IMR-90 (cell line): Measurements from ENCODE around the gene GDF10.

Source experiments
- CTCF ChIP-seq: conservative IDR thresholded peaks from 2 replicates; pipeline ENCODE4 v1.5.1; 2012; ENCODE audit warnings: mild to moderate bottlenecking, low read depth, low read length, improper control_type of control experiment
- MAFK ChIP-seq: IDR thresholded peaks from 2 replicates; pipeline ENCODE4 v1.6.1; 2012; ENCODE audit warnings: low read depth, low read length, improper control_type of control experiment
- MXI1 ChIP-seq: IDR thresholded peaks from 2 replicates; pipeline ENCODE4 v1.6.1; 2012; ENCODE audit warnings: low read depth, mild to moderate bottlenecking, low read length, moderate library complexity, borderline replicate concordance
- POLR2A ChIP-seq: IDR thresholded peaks from 2 replicates; pipeline ENCODE4 v1.6.1; 2012; ENCODE audit warnings: mild to moderate bottlenecking, low read depth, low read length
- RAD21 ChIP-seq: IDR thresholded peaks from 2 replicates; pipeline ENCODE4 v1.6.1; 2012; ENCODE audit warnings: low read length, improper control_type of control experiment
- RCOR1 ChIP-seq: IDR thresholded peaks from 2 replicates; pipeline ENCODE4 v1.6.1; 2012; ENCODE audit warnings: mild to moderate bottlenecking, low read length, improper control_type of control experiment; ENCODE audit not compliant: insufficient replicate concordance
- SMC3 ChIP-seq: fragments of 150-350 bp; IDR thresholded peaks from 2 replicates; pipeline ENCODE4 v1.6.1; 2016; ENCODE audit warnings: low read depth, mild to moderate bottlenecking, antibody characterized with exemption, low read length, moderate library complexity

GRCh38 chr10:47297866-47298540 lies 2.0 kb upstream of the GDF10 start:
- TF ChIP-seq CTCF (no peak), RAD21 (no peak), RCOR1 (no peak), POLR2A (no peak), MAFK (no peak), MXI1 (no peak), SMC3 (no peak)
